MCF 10A (cell line): ENCODE results near the gene TRAPPC3L. TPM values are rescaled to one million over a fixed set of nuclear protein-coding genes. Genes with fewer than 3 reads are reported as not detected.
A peak's percentile ranks its signal among the peaks of the same experiment; 100 is the strongest.

Source experiments
- Bru-seq: library from RNA; stranded (reverse); fragments of 400-500 nt; gene quantifications from one replicate; lab custom pipeline; 2021; lab: Mats Ljungman, UMichigan
- BruChase-seq, 2 experiments: library from RNA; stranded (reverse); fragments of 400-500 nt; gene quantifications; one replicate each; lab custom pipeline; 2021; lab: Mats Ljungman, UMichigan
- BruUV-seq: library from RNA; stranded (reverse); fragments of 400-500 nt; replicated peaks from 2 replicates; lab custom pipeline; 2021; lab: Mats Ljungman, UMichigan
- CTCF ChIA-PET: fragments of 300-600 bp; sonication (Branson Sonifier 250); formaldehyde crosslinking; extraction: SDS; loops from one replicate; lab custom pipeline; 2021; ENCODE audit warnings: antibody characterized with exemption, inconsistent platforms; lab: Yijun Ruan, JAX
- POLR2A ChIA-PET: fragments of 300-600, 350-650 bp; sonication (Branson Sonifier 250); formaldehyde crosslinking; extraction: SDS; loops from one replicate; lab custom pipeline; 2020; ENCODE audit warnings: antibody characterized with exemption, inconsistent platforms; lab: Yijun Ruan, JAX
- DNase-seq: peaks from one replicate; pipeline ENCODE4 v3.0.0-alpha.2; 2018; ENCODE audit not compliant: unreplicated experiment
- H3K27ac Mint-ChIP-seq: one replicate; pipeline ENCODE4 v1.8.0; 2022; ENCODE audit warnings: mild to moderate bottlenecking, low read depth, mixed read lengths; ENCODE audit not compliant: unreplicated experiment
- H3K27me3 Mint-ChIP-seq: one replicate; pipeline ENCODE4 v1.8.0; 2022; ENCODE audit warnings: mixed read lengths; ENCODE audit not compliant: insufficient read depth, unreplicated experiment
- H3K36me3 Mint-ChIP-seq: one replicate; pipeline ENCODE4 v1.8.0; 2022; ENCODE audit warnings: mild to moderate bottlenecking, moderate library complexity, mixed read lengths; ENCODE audit not compliant: insufficient read depth, unreplicated experiment
- H3K4me1 Mint-ChIP-seq: one replicate; pipeline ENCODE4 v1.8.0; 2022; ENCODE audit warnings: mixed read lengths; ENCODE audit not compliant: insufficient read depth, unreplicated experiment
- H3K4me3 Mint-ChIP-seq: one replicate; pipeline ENCODE4 v1.8.0; 2022; ENCODE audit warnings: mild to moderate bottlenecking, moderate library complexity, mixed read lengths; ENCODE audit not compliant: unreplicated experiment
- H3K9me3 Mint-ChIP-seq: one replicate; pipeline ENCODE4 v1.8.0; 2022; ENCODE audit warnings: mixed read lengths; ENCODE audit not compliant: unreplicated experiment
- CTCF ChIP-seq: fragments of 200-600 bp; IDR thresholded peaks from one replicate; pipeline ENCODE4 v1.8.0; 2022; ENCODE audit warnings: antibody characterized with exemption, mild to moderate bottlenecking; ENCODE audit not compliant: unreplicated experiment
- intact Hi-C: fragments of 100-400 bp; cut with micrococcal nuclease; formaldehyde crosslinking; loops from 2 replicates; pipeline ENCODE4 v1.14.1; 2022
- long read RNA-seq: library from polyadenylated mRNA; stranded (forward); transcript quantifications from one replicate; pipeline ENCODE4 v2.0.0, GENCODE V29; 2022
- total RNA-seq: library from RNA; stranded (reverse); gene quantifications from 2 replicates; pipeline ENCODE4 v1.2.3, GENCODE V29; 2022

Gene TRAPPC3L
- total RNA-seq (not detected in 2 replicates), Bru-seq, nascent RNA (percentile 2 among the genes with signal in this experiment), BruChase-seq, experiment 1, labeled RNA remaining after a 6-hour chase (not detected), BruChase-seq, experiment 2, labeled RNA remaining after a 2-hour chase (percentile 2 among the genes with signal in this experiment)
- long read RNA-seq = 0 reads

GRCh38 chr6:116545651-116546050 lies at the start of gene TRAPPC3L:
TRAPPC3L (minus strand) TSS chr6:116545684; CDS start chr6:116545514, 170 bp downstream.
- ChIA-PET POLR2A (interaction anchor here (1.0 to 1.8 kb wide), 2 partner anchors 12 to 92 kb away, joined by 5 to 7 read pairs; no protein-coding TSS in a partner anchor), CTCF (interaction anchor here (1.1 to 1.6 kb wide), 2 partner anchors 10 to 15 kb away, joined by 5 to 7 read pairs; no protein-coding TSS in a partner anchor)
- no peaks in the 10 kb centered on the region for H3K36me3 Mint-ChIP-seq
- no peaks in the 10 kb centered on the region for H3K4me1 Mint-ChIP-seq
- H3K27me3 Mint-ChIP-seq = no peaks in the 10 kb centered on the region
- BruUV-seq = no TSS peak
- no peak for DNase-seq
- H3K4me3 Mint-ChIP-seq = no peak within 1 kb of the TSS
- H3K27ac Mint-ChIP-seq = no peak within 1 kb of the TSS
- no peak for TF ChIP-seq CTCF
- H3K9me3 Mint-ChIP-seq = no peaks in the 10 kb centered on the region
- intact Hi-C loops = no loop called here

GRCh38 chr6:116595247-116595646 lies 49.8 kb upstream of the TRAPPC3L start:
- Mint-ChIP-seq H3K4me1 (no peaks in the 10 kb centered on the region), H3K9me3 (no peaks in the 10 kb centered on the region), H3K27ac (no peak overlapping the region), H3K36me3 (peaks cover 55% of the 10 kb centered on the region), H3K4me3 (no peak overlapping the region), H3K27me3 (no peaks in the 10 kb centered on the region)
- no TSS peak for BruUV-seq
- ChIA-PET POLR2A (no interaction called here), CTCF (no interaction called here)
- TF ChIP-seq CTCF = no peak
- intact Hi-C loops = no loop called here
- no peak for DNase-seq

- Mint-ChIP-seq H3K27me3 (no peaks in the 10 kb centered on the region), H3K4me1 (no peaks in the 10 kb centered on the region), H3K9me3 (no peaks in the 10 kb centered on the region), H3K36me3 (peaks cover 71% of the 10 kb centered on the region), H3K4me3 (no peak overlapping the region), H3K27ac (no peak overlapping the region)
- intact Hi-C loops = no loop called here
- CTCF ChIA-PET = interaction anchor here (0.6 to 1.2 kb wide), 2 partner anchors 14 to 21 kb away, joined by 3 to 4 read pairs; no protein-coding TSS in a partner anchor
- BruUV-seq = no TSS peak
- DNase-seq = no peak
- POLR2A ChIA-PET = no interaction called here
- TF ChIP-seq CTCF = no peak
Observed at GRCh38 chr6:116586738-116587137, 41.3 kb upstream of the TRAPPC3L start.

- no peak for TF ChIP-seq CTCF
- Mint-ChIP-seq H3K4me3 (no peak overlapping the region), H3K27me3 (no peaks in the 10 kb centered on the region), H3K36me3 (peaks cover 71% of the 10 kb centered on the region), H3K4me1 (no peaks in the 10 kb centered on the region), H3K27ac (no peak overlapping the region), H3K9me3 (no peaks in the 10 kb centered on the region)
- BruUV-seq = no TSS peak
- no peak for DNase-seq
- intact Hi-C loops = no loop called here
- POLR2A ChIA-PET = no interaction called here
- CTCF ChIA-PET = no interaction called here
Observed at GRCh38 chr6:116586276-116586675, 40.8 kb upstream of the TRAPPC3L start.
